Stimulated activated CD4-positive, alpha-beta T cell treated with anti-CD3 and anti-CD28 coated beads, Interleukin-12 subunit alpha, Interleukin-12 subunit beta, amount 100 ng/mL, for 4 hours (primary cell): ENCODE measurements around the gene CDYL2.
"Not testable (repeated sequence)": the region's sequence is repeated elsewhere in the genome, so short reads cannot be mapped to it uniquely, and the experiment has no call there.

Experiments
- DNase-seq: peaks from one replicate; pipeline ENCODE4 v3.0.0-alpha.2; 2020

The CDYL2 gene

DNA sequence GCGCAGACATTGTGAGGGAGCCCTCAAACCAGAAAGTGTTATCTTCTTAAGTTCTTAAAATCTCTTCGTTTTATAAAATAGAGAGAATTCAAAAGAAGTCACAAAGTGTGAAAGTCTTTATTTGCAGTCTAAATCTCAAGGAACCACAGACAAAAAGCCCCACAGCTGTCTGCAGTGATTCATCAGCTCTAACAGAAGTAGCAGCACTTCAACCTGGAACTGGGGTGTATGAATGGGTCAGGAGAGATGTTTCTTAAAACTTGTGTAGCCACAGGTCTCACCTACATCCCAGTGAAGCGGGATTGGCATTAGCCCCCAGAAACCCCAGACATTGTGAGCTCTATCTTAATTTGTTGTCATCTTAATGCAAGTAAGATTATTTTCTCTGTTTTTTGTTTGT, 61.1 kb downstream of the CDYL2 start:
- DNase-seq = no peak

DNA sequence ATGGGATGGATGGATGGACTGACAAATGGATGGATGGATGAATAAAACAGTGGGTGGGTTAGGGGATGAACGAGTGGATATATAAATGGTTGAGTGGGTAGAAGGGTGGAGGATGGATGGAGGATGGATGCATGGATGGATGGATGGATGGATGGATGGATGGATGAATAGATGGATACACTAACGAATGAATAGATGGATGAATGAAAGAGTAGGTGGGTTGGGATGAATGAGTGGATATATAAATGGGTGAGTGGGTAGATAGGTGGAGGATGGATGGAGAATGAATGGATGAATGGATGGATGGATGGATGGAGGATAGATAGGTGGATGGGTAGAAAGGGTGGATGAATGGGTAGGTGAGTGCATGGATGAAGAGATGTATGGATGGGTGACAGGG, 62.1 kb downstream of the CDYL2 start:
- no peak for DNase-seq

DNA sequence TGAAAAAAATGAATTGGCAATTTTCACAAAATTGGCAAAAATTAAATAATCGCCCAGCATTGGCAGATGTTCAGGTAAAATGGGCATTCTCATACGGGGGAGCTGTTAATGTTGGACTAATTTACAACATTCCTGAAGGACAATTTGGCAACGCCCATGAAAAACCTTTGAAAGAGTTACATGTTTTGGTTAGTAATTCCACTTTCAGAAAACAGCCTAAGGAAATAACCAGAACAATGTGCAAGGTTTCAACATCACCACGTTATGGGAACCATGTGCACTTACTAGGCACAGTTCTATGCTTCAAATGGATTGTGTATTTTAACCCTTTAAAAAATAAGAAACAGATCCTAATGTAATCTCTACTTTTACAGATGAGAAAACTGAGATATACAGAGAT, 62.7 kb downstream of the CDYL2 start:
- DNase-seq = no peak

DNA sequence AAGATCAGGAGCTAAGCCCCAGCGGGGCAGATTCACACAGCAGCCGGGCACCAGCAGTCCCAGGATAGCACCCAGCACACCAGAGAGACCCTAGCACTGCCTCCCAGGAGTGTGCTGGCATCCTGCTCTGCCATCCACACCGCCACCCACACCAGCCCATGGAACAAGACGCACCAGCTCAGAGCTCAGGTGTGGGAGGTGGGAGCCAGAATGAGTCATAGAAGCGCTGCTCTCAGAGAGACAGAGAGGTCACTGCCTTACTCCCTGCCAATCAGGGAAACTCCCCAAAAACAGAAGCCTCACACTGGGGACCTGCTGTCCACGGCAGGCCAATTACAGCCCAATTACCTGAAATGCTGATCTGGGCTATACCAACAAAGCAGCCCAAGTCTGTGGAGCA, 64.9 kb downstream of the CDYL2 start:
- DNase-seq = peak; percentile 6

DNA sequence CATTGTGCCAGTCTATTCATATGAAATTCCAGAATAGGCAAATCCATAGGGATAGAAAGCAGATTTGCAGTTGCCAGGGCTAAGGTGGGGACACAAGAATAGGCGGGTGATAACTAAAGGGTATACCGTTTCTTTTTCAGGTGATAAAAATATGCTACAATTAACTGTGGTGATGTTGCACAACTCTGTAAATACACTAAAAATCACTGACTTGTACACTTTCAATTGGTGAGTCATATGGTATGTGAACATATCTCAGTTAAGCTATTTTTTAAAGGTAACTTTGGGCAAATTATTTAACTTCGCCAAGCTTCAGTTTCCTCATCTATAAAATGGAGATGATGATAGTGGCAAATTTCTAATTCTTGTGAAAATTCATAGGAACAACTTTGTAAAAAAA, 65.9 kb downstream of the CDYL2 start:
- DNase-seq = no peak

DNA sequence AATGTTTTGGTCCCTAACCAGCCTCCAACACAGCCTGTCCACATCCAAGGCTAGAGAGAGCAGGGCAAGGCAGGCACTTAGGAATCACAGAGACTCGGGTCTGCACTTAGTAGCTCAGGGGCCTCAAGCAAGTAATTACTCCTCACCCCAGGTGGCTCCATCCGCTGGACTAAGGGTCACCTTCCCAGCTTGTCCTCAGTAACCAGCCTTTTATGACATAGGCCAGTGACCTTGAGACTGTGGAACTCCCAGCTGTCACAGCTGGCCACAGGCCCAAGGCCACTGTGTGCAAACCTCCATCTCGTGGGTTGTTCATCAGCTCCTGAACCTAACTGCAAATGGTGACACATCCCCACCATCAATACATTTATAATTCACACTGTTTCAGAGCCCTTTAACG, 68.6 kb downstream of the CDYL2 start:
- DNase-seq = no peak

DNA sequence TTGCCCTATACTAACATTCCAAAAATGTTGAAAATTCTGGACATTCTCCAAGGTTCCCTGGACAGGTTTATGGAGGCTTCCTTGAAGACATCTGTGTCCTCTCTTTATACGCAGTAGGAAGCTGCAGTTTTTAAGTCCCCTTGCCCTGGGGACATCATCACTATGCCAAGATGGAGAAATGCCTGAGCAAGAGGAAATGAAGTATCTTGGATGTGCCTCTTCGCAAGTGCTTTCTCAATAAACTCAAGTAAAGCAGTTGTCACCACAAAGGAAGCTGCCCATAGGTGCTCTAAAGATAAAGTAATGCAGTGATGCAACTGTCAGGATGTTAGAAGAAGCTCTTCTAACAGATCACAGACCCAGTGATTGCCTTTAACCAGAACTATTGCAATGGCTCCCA, 71.0 kb downstream of the CDYL2 start:
- DNase-seq = no peak

DNA sequence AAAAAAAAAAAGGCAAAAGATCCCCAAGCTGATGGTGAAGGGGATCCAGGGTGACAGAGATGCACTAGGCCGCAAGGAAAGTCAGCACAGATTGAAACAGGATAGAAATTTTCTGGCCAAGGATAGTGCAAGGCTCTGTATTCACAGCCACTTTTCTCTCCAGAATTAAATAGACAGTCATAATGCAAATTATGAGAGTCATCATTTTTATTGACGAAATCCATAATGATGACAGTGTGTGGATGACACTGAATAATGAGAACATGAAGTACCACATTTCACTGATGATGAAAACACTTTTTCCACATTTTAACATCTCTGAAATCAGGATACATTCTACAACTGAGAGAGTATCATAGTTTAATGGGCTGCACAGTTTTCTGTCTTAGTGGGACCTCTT, 72.5 kb downstream of the CDYL2 start:
- DNase-seq = no peak

DNA sequence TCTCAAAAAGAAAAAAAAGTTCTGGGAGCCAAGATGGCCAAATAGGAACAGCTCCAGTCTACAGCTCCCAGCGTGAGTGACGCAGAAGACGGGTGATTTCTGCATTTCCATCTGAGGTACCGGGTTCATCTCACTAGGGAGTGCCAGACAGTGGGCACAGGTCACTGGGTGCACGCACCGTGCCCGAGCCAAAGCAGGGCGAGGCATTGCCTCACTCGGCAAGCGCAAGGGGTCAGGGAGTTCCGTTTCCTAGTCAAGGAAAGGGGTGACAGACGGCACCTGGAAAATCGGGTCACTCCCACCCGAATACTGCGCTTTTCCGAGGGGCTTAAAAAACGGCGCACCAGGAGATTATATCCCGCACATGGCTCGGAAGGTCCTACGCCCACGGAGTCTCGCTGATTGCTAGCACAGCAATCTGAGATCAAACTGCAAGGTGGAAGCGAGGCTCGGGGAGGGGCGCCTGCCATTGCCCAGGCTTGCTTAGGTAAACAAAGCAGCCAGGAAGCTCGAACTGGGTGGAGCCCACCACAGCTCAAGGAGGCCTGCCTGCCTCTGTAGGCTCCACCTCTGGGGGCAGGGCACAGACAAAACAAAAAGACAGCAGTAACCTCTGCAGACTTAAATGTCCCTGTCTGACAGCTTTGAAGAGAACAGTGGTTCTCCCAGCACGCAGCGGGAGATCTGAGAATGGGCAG, 77.2 kb downstream of the CDYL2 start:
- DNase-seq = not testable (repeated sequence)

DNA sequence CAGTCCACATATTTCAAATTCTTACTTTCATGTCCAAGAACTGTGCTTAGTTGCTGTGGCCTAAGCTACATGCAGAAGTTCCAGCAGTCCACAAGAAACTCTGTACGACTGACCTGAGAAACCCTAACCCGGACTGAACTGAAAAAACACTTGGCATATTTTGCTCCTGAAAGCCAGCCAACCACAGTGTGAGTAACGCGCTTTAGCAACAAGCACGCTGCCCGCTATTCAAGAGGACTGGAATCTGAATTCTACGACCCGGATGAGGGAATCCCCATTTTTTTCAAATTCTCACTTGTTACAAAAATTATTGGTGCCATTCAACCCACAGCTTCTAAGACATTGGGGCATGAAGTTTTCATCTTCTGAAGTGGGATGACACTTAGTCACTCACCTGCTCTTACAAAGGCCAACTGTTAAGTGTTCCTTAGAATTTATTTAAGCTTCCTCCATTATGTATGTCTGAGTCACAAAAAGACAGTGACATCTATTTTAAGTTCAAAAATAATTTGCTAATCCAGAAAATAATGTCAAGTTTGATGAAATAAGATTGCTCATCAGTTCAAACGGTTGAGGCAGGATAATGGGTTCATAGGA, 78.7 kb downstream of the CDYL2 start:
- DNase-seq = no peak

DNA sequence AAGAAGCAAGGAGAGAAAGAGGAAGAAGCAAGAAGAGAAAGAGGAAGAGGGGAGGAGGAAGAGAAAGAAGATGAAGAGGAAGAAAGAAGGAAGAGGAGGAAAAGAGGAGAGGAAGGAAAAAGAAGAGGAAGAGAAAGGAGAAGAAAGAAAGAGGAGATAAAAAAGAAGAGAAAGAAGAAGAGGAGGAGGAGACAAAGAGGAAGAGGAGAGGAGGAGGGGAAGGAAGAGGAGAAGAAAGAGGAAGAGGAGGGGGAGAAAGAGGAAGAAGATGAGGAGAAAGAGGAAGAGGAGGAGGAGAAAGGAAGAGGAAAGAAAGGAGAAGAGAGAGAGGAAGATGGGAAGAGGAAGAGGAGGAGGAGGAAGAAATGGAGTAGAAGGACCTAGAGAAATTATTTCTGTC, 80.4 kb downstream of the CDYL2 start:
- DNase-seq = no peak

DNA sequence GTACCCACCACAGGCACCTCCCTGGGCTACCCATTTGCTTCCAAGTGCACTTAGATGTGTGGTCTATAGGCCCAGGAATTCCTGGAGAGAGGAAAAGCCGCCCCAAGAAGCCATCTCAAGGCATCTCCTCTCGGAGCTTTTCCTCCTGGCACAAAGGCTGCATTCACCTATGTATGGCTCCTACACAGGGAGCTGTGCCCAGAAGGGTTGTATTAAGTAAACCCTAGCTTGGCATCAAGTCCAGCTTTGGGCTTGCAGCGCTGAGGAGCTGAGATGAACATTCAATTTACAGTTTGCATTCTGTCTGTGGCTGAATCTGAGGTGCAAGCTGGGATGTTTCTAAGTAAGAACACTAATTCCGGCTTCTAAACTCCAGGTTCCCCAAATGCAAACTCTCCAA, 81.3 kb downstream of the CDYL2 start:
- DNase-seq = no peak

DNA sequence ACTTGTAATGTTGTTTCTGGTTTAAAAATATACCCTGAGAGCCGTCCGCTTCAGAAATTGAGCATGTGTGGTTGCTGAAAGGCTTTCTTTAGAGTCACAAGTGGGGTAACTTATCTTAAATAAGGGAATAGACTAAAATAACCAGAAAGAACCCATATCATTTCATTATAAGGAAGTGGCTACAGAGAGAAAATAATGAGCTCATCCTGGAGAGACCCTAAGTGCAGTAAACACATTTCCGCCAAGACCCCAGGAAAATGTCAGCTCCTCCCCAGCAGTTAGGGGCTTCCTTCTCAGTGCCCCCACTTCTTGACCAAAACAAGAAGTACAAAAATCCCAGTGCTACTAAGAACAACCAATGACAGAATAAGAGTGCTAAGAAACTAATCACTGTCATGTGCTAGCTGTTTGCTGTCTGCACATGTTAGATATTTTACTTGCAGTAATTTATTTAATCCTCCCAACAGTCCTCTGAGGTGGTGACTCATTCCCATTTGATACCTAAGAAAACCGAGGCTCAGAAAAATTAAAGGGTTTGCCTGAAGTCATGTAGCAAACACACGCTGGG, 83.5 kb downstream of the CDYL2 start:
- DNase-seq = no peak

DNA sequence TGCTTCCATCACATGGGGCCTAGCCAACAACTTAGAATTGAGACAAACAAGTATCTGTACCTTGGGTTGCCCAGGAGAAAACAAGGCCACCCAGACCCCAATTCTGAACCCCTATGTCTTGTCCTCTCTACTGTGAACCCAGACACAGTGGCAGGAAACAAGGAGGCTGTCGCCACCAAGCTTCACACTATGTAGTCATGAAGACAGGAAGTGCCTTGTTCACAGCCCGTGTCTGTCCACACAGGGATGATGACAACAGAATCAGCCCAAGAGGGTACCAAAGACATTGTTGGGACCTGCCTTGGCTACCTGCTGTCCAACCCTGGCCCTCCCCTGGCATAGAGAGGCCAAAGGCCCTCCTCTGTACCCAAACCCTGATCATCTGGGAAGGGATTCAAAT, 84.8 kb downstream of the CDYL2 start:
- DNase-seq = no peak

DNA sequence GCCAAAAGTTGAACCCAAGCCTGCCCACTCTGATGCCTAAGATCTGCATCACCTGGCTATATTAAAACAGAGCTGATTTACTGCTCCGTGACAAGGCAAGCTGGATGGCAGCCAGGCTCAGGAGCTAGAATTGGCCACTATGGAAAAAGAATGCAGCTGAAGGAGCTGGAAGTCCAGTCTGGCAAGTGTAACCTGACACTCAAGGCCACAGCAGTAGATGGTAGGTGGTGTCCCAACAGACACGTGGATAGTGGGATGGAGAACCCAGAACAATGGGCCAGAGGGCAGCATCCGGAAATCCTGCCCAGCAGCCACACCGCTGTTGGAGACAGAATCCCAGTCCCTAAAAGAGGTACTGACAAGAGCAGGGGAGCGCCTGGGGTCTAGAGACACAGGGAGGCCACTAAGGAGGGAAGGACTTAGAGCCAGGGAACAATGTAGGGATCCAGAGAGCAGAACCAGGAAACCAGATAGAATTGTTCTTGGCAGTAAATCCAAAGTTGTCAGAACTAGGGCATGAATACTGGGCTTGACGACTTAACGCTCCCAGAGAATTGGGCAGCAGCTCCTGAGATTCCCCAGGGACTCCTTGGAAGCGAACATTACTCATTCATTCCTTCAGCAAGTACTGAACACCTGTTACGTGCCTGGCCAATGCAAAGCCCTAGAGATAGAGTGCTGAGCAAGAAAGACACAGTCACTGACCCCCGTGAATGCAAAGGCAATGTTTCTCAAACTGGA, 85.7 kb downstream of the CDYL2 start:
- DNase-seq = no peak

DNA sequence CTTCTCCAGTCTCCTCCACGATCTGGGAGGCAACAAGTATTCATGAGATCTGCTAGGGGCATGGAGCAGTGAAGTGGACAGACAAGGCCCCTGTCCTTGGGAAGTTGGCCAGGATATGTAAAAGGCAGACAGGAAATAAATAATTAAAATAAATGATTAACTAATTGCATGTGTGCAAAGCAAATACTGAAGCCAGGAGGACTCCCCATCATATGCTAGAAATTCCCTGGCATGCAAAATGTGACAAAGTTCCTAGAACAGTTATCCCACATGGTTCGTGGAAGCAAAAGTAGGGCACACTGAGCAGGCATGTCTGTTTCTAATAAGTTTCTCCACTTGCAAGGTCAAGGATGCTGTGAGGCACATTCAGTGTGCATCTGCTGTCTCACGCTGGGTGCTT, 86.8 kb downstream of the CDYL2 start:
- DNase-seq = no peak

DNA sequence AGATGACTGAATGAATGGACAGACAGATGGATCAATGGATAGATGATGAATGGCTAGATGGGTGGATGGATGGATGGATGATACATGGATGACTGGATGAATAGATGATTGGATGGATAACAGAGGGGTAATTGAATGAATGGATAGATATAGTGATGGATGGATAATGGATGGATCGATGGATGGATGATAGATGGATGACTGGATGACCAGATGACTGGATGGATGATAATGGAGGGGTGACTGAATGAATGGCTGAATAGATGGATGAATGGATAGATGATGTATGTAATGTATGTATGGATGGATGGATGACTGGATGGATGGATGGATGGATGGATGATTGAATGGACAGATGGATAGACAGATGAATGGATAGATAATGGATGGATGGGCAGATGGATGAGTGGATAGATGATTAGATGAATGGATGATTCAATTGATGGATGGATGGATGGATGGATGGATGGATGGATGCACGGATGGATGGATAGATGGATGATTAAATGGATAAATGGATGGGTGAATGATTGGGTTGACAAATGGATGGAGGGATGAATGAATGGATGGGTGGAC, 87.7 kb downstream of the CDYL2 start:
- no peak for DNase-seq

DNA sequence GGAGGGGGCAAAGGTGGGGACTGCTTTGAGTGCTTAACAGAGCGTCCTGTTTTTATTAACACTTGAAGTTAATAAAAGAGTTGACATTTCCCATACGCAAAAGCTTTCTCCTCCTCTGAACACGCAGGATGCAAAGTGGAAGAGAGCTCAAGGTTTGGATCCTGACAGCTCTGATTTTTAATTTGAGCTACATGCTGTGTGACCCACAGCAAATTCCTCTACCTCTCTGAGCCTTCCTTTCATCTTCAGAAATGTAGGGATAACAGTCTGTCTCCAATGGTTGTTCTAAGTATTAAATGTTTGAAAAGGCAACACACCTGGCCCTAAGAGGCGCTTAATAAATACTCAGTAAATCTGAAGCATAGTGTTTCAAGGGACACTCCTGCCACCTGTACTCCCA, 93.0 kb downstream of the CDYL2 start:
- no peak for DNase-seq

DNA sequence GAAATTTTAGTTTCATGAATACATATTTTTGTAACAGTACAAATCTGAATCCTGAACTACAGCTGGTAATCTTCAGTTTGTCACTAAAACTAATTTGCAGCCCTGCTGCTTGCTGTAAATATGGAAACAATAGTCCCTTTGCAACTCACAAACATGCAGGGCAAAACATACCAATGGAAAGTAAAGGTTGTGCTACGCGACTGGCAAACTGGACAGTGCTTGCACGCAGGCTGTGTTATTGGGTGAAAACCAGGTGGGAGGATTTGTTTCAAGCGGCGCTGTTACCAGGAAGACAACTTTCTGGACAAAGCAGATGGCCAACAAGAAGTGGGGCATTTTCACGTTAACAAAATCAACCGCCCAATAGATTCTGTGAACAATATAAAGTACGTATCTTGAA, 93.5 kb downstream of the CDYL2 start:
- no peak for DNase-seq

DNA sequence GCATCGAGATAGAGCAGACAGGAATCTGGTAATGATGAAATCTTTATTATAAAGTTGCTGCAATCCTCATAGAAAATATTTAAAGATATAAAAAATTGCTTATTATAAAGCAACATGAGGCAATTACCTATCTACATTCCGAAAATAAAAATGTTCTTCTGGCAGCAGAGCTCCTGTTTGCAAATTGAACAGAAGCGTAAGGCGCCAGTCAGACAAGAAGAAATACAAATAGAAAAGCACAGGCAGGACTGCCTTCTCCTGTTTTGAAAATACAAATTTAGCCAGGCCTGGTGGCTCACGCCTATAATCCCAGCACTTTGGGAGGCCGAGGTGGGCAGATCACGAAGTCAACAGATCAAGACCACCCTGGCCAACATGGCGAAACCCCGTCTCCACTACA, 95.6 kb downstream of the CDYL2 start:
- no peak for DNase-seq

DNA sequence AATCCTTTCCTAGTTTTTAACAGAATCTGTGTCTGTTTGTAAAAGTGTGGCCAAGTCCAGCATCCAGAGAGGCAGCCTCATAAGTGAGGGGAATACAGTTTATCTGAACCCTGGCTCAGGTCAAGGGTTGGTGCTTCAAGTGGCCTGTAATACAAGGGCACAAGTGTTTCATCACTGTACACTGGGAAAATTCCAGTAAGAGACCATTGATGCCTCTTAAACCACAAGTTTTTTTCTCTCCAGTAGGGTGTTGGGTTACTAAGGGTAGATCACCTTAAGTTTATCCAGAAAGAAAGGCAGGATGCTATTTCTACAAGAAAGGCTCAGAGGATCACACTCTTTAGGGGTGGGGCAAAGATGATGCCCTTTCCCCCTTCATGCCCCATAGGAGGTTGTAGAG, 96.7 kb downstream of the CDYL2 start:
- DNase-seq = no peak

DNA sequence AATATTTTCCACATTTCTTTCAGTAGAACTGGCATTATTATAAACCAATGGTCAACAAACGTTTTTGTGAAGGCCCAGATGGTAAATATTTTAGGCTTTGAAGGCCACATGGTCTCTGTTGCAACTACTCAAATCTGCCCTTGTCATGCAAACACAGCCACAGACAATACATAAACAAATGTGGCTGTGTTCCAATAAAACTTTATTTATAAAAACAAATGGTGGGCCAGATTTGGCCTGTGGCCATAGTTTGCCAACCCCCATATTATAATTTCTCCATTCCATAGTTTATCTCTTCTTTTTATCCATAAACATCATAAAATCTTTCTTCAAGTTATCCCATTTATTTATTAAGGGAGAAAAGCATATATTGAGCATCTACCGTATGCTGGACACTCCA, 98.8 kb downstream of the CDYL2 start:
- DNase-seq = no peak

DNA sequence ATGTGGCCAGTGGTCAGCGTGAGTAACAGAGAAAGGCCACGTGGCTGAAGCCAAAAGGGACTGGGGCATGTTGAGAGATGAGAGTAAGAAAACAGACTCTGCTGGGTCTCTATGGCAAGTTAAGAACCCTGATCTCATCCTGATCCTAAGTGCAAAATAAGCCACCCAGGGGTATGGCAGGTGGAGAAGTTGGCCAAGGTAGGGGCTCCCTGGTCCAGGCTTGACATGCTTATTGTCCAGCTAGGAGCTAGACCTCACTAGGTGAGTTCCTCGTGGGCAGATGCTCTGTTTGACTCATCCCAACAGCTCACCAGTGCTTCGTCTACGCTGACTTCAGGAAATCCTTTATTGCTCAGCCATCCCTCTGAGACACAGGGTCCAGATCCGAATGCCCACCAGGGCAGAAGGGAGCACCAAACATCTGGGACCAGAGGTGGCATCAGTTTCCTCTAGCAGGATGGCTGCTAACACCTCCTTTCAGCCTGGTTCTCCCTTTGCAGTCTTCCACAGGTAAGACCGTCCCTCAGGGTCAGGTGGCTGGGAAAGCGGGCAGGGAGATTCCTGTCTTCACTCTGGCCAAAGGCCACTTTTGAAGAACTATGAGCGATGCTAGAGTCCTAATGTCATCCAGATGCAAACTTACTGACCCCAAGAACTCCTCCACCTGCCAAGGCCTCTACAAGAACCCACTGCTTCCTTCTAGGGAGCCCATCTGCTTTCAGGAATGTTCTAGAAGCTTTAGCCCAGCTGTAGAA, 99.5 kb downstream of the CDYL2 start:
- no peak for DNase-seq
